ENCODE data around the gene PPP1CA. TPM values are rescaled to one million over a fixed set of nuclear protein-coding genes. Genes with fewer than 3 reads are reported as not detected.

PPP1CA gene
- total RNA-seq, 4 donors from 2014 or later, result 50.6 to 97.8 (median 72.7) TPM

- WGBS, 2 donors, result 53 to 62% methylated on average over 6 of the region's 6 CpGs
- H3K4me3 ChIP-seq, result no peak overlapping the region
Observed at GRCh38 chr11:67387518-67387917, 14.1 kb downstream of the PPP1CA start.

GRCh38 chr11:67387069-67387468, 14.6 kb downstream of the PPP1CA start:
- no peak overlapping the region for H3K4me3 ChIP-seq
- DNase-seq (ENCODE audit: low spot score in 2 of 2), result no peak
- WGBS, 2 donors, result 32 to 38% methylated on average over 4 to 9 of the region's 9 CpGs
- TF ChIP-seq EP300 (IDR thresholded peaks at IDR 0.05) (no peak), CTCF (IDR thresholded peaks at IDR 0.05) (no peak), POLR2A (IDR thresholded peaks at IDR 0.05) (no peak)
- no peak overlapping the region for H3K27ac ChIP-seq
- no peaks in the 10 kb centered on the region for H3K27me3 ChIP-seq
- no peaks in the 10 kb centered on the region for H3K36me3 ChIP-seq
- no peaks in the 10 kb centered on the region for H3K9me3 ChIP-seq
- peaks cover 0 to 37% (median 15%) of the 10 kb centered on the region in 4 donors for H3K4me1 ChIP-seq

More at GRCh38 chr11:67387518-67387917, 14.1 kb downstream of the PPP1CA start:
- peaks cover 0 to 35% (median 15%) of the 10 kb centered on the region in 4 donors for H3K4me1 ChIP-seq
- no peak for DNase-seq (ENCODE audit: low spot score in 2 of 2)
- H3K36me3 ChIP-seq, result no peaks in the 10 kb centered on the region
- no peak overlapping the region for H3K27ac ChIP-seq
- H3K27me3 ChIP-seq, result no peaks in the 10 kb centered on the region
- TF ChIP-seq CTCF (IDR thresholded peaks at IDR 0.05) (no peak), EP300 (IDR thresholded peaks at IDR 0.05) (no peak), POLR2A (IDR thresholded peaks at IDR 0.05) (no peak)
- H3K9me3 ChIP-seq, result no peaks in the 10 kb centered on the region

DNA sequence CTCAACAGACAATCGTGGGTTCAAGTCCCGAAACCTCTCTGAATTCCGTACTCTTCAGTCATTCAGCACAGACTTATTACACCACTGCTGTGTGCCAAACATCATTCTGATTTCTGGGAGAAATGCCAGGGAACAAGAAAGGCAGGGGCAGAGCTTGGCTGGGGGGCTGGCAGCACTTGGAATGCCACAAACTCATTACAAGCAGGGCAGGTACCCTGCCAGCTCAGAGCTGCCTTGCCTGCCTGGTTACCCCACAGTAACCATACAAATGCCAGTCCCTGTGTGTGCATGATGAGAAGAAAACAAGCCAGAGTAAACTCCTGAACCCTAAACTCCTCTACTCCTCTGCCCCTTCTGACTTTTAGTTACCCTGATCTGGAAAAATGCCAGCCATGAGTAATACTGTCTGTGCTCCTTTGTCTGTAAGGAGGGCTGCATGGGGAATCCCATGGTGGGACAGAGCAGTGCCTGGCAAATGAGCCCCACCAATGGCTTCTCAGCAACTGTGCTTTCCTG, 16.7 kb downstream of the PPP1CA start:
- no peak overlapping the region for H3K4me3 ChIP-seq
- no peak for DNase-seq (ENCODE audit: low spot score in 2 of 2)
- WGBS, 2 donors, result 35 to 52% methylated on average over 3 of the region's 3 CpGs
- no peaks in the 10 kb centered on the region for H3K36me3 ChIP-seq
- H3K9me3 ChIP-seq, result no peaks in the 10 kb centered on the region
- TF ChIP-seq EP300 (IDR thresholded peaks at IDR 0.05), result peak in 1 of 2 donors; percentile 20
- TF ChIP-seq POLR2A (IDR thresholded peaks at IDR 0.05), result no peak
- TF ChIP-seq CTCF (IDR thresholded peaks at IDR 0.05), result no peak
- H3K4me1 ChIP-seq, result peaks cover 0 to 28% (median 8%) of the 10 kb centered on the region in 4 donors
- H3K27ac ChIP-seq, result peak overlapping the region in 2 of 4 donors; percentile 12 to 63
- no peaks in the 10 kb centered on the region for H3K27me3 ChIP-seq

- peaks cover 0 to 41% (median 8%) of the 10 kb centered on the region in 4 donors for H3K4me1 ChIP-seq
- no peaks in the 10 kb centered on the region for H3K27me3 ChIP-seq
- no peaks in the 10 kb centered on the region for H3K36me3 ChIP-seq
- no peaks in the 10 kb centered on the region for H3K9me3 ChIP-seq
- no peak overlapping the region for H3K4me3 ChIP-seq
- 36 to 39% methylated on average over 16 of the region's 16 CpGs for WGBS, 2 donors
- DNase-seq (ENCODE audit: low spot score in 2 of 2), result peak; percentile 74 to 86
- peak in 1 of 2 donors; percentile 37 for TF ChIP-seq EP300 (IDR thresholded peaks at IDR 0.05)
- peak; percentile 92 to 99 (median 97) for TF ChIP-seq CTCF (IDR thresholded peaks at IDR 0.05)
- no peak for TF ChIP-seq POLR2A (IDR thresholded peaks at IDR 0.05)
- H3K27ac ChIP-seq, result peak overlapping the region in 1 of 4 donors; percentile 13
Observed at GRCh38 chr11:67382276-67383136, 19.2 kb downstream of the PPP1CA start.
